H1 (cell line): ENCODE results near the gene DNAL4.

Experiments
- ASH2L ChIP-seq: fragments of 200-600, 300-600 bp; sonication (generic); IDR thresholded peaks from one replicate; pipeline ENCODE4 v1.7.1; 2017; ENCODE audit warnings: low read length
- CEBPB ChIP-seq: IDR thresholded peaks from 2 replicates; pipeline ENCODE4 v1.6.1; 2012; ENCODE audit warnings: low read depth, low read length
- CHD1 ChIP-seq: IDR thresholded peaks from 2 replicates; pipeline ENCODE4 v1.6.1; 2012; ENCODE audit warnings: low read depth, low read length, improper control_type of control experiment
- CTCF ChIP-seq, 3 experiments: IDR thresholded peaks; 1 replicate in 2 of 3; 2 replicates in 1 of 3; pipeline versions ENCODE4 v1.5.1 to v1.6.1; 2011; ENCODE audit warnings: low read length in 3 of 3, mild to moderate bottlenecking in 3 of 3, inconsistent platforms in 2 of 3, low read depth in 1 of 3, moderate library complexity in 1 of 3; ENCODE audit not compliant: insufficient read depth in 1 of 3; ENCODE audit errors: control extremely low read depth in 1 of 3
- EZH2 ChIP-seq: fragments of 200-600 bp; sonication (generic); IDR thresholded peaks from 2 replicates; pipeline ENCODE4 v1.7.1; 2012; ENCODE audit warnings: low read depth, mild to moderate bottlenecking, moderate library complexity, low read length, inconsistent platforms; ENCODE audit not compliant: severe bottlenecking
- HDAC6 ChIP-seq: IDR thresholded peaks from one replicate; pipeline ENCODE4 v1.7.1; 2012; ENCODE audit warnings: low read depth, mild to moderate bottlenecking, inconsistent platforms, low read length, moderate library complexity
- POLR2AphosphoS5 ChIP-seq: IDR thresholded peaks from 2 replicates; pipeline ENCODE4 v1.6.1; 2011; ENCODE audit warnings: low read depth, low read length
- RBBP5 ChIP-seq: IDR thresholded peaks from 2 replicates; pipeline ENCODE4 v1.7.1; 2012; ENCODE audit warnings: low read depth, mild to moderate bottlenecking, inconsistent platforms, low read length, moderate library complexity, borderline replicate concordance
- TBP ChIP-seq: IDR thresholded peaks from 2 replicates; pipeline ENCODE4 v1.6.1; 2011; ENCODE audit warnings: low read depth, low read length, improper control_type of control experiment
- TCF12 ChIP-seq: IDR thresholded peaks from 2 replicates; pipeline ENCODE4 v1.6.1; 2011; ENCODE audit warnings: low read depth, mild to moderate bottlenecking, low read length
- YY1 ChIP-seq: IDR thresholded peaks from 2 replicates; pipeline ENCODE4 v1.6.1; 2011; ENCODE audit warnings: low read depth, mild to moderate bottlenecking, low read length
- ZNF274 ChIP-seq: IDR thresholded peaks from 2 replicates; pipeline ENCODE4 v1.7.0; 2012; ENCODE audit warnings: low read length, borderline replicate concordance; ENCODE audit errors: extremely low read depth

- TF ChIP-seq POLR2AphosphoS5: no peak
- no peak for TF ChIP-seq CTCF (IDR thresholded peaks at IDR 0.05; ENCODE audit: control extremely low read depth in 1 of 3, insufficient read depth in 1 of 3, low read depth in 1 of 3, low read length in 3 of 3)
- TF ChIP-seq YY1: no peak
- TF ChIP-seq ASH2L: no peak
- TF ChIP-seq TBP: no peak
- TF ChIP-seq HDAC6: no peak
- TF ChIP-seq EZH2: no peak
- TF ChIP-seq ZNF274: no peak
- TF ChIP-seq CEBPB: no peak
- no peak for TF ChIP-seq CHD1
- no peak for TF ChIP-seq RBBP5
- no peak for TF ChIP-seq TCF12
Observed at GRCh38 chr22:38837414-38837928, 43.5 kb upstream of the DNAL4 start.
